Vagina (tissue), 2 donors: ENCODE measurements around the gene SPDYC.

Experiments used
- POLR2AphosphoS5 ChIP-seq, 2 donors: sonication (generic); formaldehyde crosslinking; IDR thresholded peaks; one replicate each; pipeline ENCODE4 v1.9.0; 2017; ENCODE audit warnings: antibody characterized with exemption in 2 of 2, mild to moderate bottlenecking in 2 of 2, low read depth in 1 of 2; ENCODE audit not compliant: insufficient read depth in 1 of 2
- TF ChIP-seq, protein P1 (sequence below), 3 experiments: fragments of 450-650 bp in 2 of 3; fragments of 200-600 bp in 1 of 3; sonication (generic) in 1 of 3; IDR thresholded peaks; one replicate each; pipeline ENCODE4 v1.5.1; 2017 to 2019; ENCODE audit warnings: antibody characterized with exemption in 3 of 3, mild to moderate bottlenecking in 2 of 3, moderate library complexity in 2 of 3

DNA sequence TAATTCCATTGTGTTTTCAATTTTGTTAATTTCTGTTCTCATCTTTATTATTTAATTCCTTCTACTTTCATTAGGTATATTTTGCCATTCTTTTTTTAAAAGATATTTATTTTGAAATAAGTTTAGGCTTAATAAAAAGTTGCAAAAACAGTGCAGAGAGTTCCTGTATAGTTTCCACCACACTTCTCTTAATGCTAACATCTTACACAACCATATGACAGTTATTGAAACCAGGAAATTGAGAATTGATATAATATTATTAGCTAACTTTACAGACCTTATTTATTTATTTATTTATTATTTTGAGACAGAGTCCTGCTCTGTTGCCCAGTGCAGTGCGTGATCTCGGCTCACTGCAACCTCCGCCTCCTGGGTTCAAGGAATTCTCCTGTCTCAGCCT lies 13.8 kb upstream of the SPDYC start:
- TF ChIP-seq, protein P1, sequence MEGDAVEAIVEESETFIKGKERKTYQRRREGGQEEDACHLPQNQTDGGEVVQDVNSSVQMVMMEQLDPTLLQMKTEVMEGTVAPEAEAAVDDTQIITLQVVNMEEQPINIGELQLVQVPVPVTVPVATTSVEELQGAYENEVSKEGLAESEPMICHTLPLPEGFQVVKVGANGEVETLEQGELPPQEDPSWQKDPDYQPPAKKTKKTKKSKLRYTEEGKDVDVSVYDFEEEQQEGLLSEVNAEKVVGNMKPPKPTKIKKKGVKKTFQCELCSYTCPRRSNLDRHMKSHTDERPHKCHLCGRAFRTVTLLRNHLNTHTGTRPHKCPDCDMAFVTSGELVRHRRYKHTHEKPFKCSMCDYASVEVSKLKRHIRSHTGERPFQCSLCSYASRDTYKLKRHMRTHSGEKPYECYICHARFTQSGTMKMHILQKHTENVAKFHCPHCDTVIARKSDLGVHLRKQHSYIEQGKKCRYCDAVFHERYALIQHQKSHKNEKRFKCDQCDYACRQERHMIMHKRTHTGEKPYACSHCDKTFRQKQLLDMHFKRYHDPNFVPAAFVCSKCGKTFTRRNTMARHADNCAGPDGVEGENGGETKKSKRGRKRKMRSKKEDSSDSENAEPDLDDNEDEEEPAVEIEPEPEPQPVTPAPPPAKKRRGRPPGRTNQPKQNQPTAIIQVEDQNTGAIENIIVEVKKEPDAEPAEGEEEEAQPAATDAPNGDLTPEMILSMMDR (IDR thresholded peaks at IDR 0.05): no peak
- no peak for TF ChIP-seq POLR2AphosphoS5 (IDR thresholded peaks at IDR 0.05; ENCODE audit: insufficient read depth in 1 of 2, low read depth in 1 of 2)
